HG03097 (cell line): ENCODE results near the gene HYAL4.
"Not testable (repeated sequence)": the region's sequence is repeated elsewhere in the genome, so short reads cannot be mapped to it uniquely, and the experiment has no call there.

ENCODE experiments used
- ATAC-seq: cut with Tn5 transposase; IDR thresholded peaks from one replicate; pipeline ENCODE4 v1.9.1; 2021; ENCODE audit not compliant: unreplicated experiment, low FRiP score

HYAL4 gene, protein sequence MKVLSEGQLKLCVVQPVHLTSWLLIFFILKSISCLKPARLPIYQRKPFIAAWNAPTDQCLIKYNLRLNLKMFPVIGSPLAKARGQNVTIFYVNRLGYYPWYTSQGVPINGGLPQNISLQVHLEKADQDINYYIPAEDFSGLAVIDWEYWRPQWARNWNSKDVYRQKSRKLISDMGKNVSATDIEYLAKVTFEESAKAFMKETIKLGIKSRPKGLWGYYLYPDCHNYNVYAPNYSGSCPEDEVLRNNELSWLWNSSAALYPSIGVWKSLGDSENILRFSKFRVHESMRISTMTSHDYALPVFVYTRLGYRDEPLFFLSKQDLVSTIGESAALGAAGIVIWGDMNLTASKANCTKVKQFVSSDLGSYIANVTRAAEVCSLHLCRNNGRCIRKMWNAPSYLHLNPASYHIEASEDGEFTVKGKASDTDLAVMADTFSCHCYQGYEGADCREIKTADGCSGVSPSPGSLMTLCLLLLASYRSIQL

DNA sequence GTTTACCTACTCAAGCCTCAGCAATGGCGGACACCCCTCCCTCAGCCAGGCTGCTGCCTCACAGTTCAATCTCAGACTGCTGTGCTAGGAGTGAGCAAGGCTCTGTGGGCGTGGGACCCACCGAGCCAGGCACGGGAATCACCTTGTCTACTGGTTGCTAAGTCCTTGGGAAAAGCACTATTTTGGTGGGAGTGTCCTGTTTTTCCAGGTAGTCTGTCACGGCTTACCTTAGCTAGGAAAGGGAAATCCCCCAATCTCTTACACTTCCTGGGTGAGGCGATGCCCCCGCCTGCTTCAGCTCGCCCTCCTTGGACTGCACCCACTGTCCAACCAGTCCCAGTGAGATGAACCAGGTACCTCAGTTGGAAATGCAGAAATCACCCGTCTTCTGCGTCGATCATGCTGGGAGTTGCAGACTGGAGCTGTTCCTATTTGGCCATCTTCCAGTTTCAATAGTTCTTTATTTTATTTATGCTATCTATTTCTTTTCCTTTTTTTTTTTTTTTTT is at the start of gene HYAL4:
HYAL4 (plus strand) TSS at position 458 of the 508 bp plus-strand sequence. CDS start 23,105 bp downstream, outside the sequence.
- no peak for ATAC-seq

DNA sequence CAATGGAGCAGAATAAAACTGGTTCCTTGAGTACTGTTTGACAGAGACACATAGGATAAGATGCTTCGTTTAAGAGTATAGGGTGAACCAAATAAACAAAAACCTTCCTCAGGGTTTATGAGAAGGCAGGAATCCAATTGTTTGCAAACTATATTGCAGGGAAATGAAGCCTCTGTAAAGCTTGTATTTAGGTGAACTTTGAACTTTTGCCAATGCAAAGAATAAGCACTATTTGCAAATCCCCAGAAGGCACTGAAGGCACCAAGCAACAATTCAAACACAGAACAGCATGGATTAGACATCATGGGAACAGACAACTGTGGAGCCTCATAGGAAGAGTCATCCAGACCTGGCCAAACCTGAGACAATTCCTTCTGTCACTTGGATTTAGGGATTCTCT is 49.1 kb upstream of the HYAL4 start:
- no peak for ATAC-seq

GRCh38 chr7:123796568-123796967 is 48.4 kb upstream of the HYAL4 start:
- no peak for ATAC-seq

GRCh38 chr7:123797673-123798531 is 47.1 kb upstream of the HYAL4 start:
- no peak for ATAC-seq

GRCh38 chr7:123798532-123799188 is 46.3 kb upstream of the HYAL4 start:
- no peak for ATAC-seq

GRCh38 chr7:123802249-123802648 is 42.7 kb upstream of the HYAL4 start:
- ATAC-seq = no peak

GRCh38 chr7:123805287-123805686 is 39.7 kb upstream of the HYAL4 start:
- ATAC-seq = no peak

GRCh38 chr7:123809471-123809870 is 35.5 kb upstream of the HYAL4 start:
- ATAC-seq = no peak

GRCh38 chr7:123811056-123811455 is 33.9 kb upstream of the HYAL4 start:
- no peak for ATAC-seq

- ATAC-seq = no peak
Measured at GRCh38 chr7:123816916-123817315, 28.1 kb upstream of the HYAL4 start.

- no peak for ATAC-seq
Measured at GRCh38 chr7:123819001-123819400, 26.0 kb upstream of the HYAL4 start.

GRCh38 chr7:123819795-123820194 is 25.2 kb upstream of the HYAL4 start:
- not testable (repeated sequence) for ATAC-seq

DNA sequence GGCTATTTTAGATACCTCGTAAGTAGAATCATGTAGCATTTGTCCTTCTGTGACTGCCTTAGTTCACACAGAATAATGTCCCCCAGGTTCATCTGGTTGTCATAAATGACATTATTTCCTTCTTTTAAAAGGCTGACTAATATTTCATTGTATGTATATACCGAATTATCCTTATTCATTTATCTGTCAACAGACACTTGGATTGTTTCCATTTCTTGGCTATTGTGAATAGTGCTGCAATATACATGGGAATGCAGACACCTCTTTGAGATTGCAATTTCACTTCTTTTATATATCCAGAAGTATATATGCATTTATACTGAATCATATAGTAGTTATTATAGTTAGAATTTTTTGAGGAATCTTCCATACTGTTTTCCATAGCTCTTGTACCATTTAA is 24.1 kb upstream of the HYAL4 start:
- ATAC-seq = no peak

GRCh38 chr7:123821320-123821719 is 23.6 kb upstream of the HYAL4 start:
- no peak for ATAC-seq

GRCh38 chr7:123823898-123824753 is 20.8 kb upstream of the HYAL4 start:
- ATAC-seq = peak; percentile 77

DNA sequence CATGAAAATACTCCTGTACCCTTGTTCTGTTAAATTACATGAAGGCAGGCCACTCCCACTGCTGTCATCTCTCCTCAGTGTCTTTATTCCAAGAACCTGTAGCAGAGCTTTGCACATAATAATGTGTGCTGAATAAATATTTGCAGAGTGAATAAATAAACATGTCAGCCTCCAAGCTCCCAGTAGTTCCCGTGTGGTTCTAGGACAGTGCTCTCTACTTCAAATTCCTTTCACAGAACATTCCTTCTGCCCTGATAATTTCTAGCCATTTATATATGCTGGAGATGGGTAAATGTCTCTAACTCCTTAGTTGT is 20.3 kb upstream of the HYAL4 start:
- ATAC-seq = peak; percentile 22

- no peak for ATAC-seq
Measured at GRCh38 chr7:123828805-123829204, 16.2 kb upstream of the HYAL4 start.

GRCh38 chr7:123836656-123837055 is 8.3 kb upstream of the HYAL4 start:
- no peak for ATAC-seq

- not testable (repeated sequence) for ATAC-seq
Measured at GRCh38 chr7:123839106-123839505, 5.9 kb upstream of the HYAL4 start.

- not testable (repeated sequence) for ATAC-seq
Measured at GRCh38 chr7:123844142-123844541, 827 bp upstream of the HYAL4 start.
